Stimulated activated CD4-positive, alpha-beta T cell treated with anti-CD3 and anti-CD28 coated beads, TNF-alpha, amount 100 ng/mL, for 1 hour (primary cell): ENCODE measurements around the gene RBM10.

Experiments used
- DNase-seq, 3 donors: peaks; one replicate each; pipeline ENCODE4 v3.0.0-alpha.2; 2020; ENCODE audit warnings: low read depth in 3 of 3, low spot score in 1 of 3

RBM10 gene

GRCh38 chrX:47233333-47234113 lies 88.5 kb downstream of the RBM10 start:
- peak; percentile 77 to 90 (median 83) for DNase-seq

- DNase-seq: no peak
Observed at GRCh38 chrX:47234583-47234982, 89.6 kb downstream of the RBM10 start.

DNA sequence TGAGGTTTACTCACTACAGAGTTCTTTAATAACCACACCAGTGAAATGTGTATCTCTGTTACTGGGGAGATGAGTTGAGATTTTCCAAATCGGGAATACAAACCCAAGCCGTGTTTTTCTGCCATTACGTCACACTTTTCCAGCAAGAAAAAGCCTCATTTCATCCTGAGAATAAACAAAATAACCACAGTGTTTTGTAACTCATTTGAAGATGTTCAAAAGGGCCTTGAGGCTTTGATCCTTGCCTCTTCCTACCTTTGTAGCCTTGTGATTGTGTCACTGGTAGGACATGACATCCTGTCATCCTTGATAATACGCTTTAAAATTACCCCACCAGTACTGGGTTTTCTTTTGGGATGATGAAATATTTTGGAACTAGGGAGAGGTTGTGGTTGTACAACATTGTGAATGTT lies 90.7 kb downstream of the RBM10 start:
- DNase-seq: no peak
